Ovary (tissue), 9 donors: ENCODE measurements around the gene COL4A1. TPM values are rescaled to one million over a fixed set of nuclear protein-coding genes. Genes with fewer than 3 reads are reported as not detected.

ENCODE experiments used
- DNase-seq, 5 donors: peaks; one replicate each; pipeline ENCODE4 v3.0.0-alpha.2; 2019 to 2020
- H3K27ac ChIP-seq, 2 donors: fragments of 200-600 bp; one replicate each; pipeline versions ENCODE4 v1.5.1 to v1.8.0; 2019 to 2022
- H3K27me3 ChIP-seq: fragments of 200-600 bp; one replicate; pipeline ENCODE4 v1.8.0; 2022
- H3K36me3 ChIP-seq: fragments of 200-600 bp; sonication (generic); one replicate; pipeline ENCODE4 v1.5.1; 2019
- H3K4me1 ChIP-seq: one replicate; pipeline ENCODE4 v1.8.1; 2013; ENCODE audit warnings: mild to moderate bottlenecking, moderate library complexity; ENCODE audit not compliant: insufficient read depth
- H3K4me3 ChIP-seq: fragments of 200-600 bp; sonication (generic); one replicate; pipeline ENCODE4 v1.5.1; 2017
- H3K9me3 ChIP-seq, 2 donors: fragments of 200-600 bp in 1 of 2; sonication (generic) in 1 of 2; one replicate each; pipeline versions ENCODE4 v1.5.1 to v1.8.1; 2013 to 2019; ENCODE audit warnings: mild to moderate bottlenecking in 1 of 2, moderate library complexity in 1 of 2
- CTCF ChIP-seq, 3 donors: fragments of 450-650 bp in 2 of 3; fragments of 200-600 bp in 1 of 3; IDR thresholded peaks; one replicate each; pipeline versions ENCODE4 v1.5.1 to v1.8.0; 2016 to 2022; ENCODE audit warnings: antibody characterized with exemption in 3 of 3, mild to moderate bottlenecking in 1 of 3
- EP300 ChIP-seq: sonication (generic); formaldehyde crosslinking; IDR thresholded peaks from one replicate; pipeline ENCODE4 v1.6.1; 2017; ENCODE audit warnings: antibody characterized with exemption
- POLR2A ChIP-seq: fragments of 450-650 bp; IDR thresholded peaks from one replicate; pipeline ENCODE4 v1.6.1; 2017; ENCODE audit warnings: antibody characterized with exemption, mild to moderate bottlenecking, moderate library complexity
- WGBS, 3 donors: extraction: QIAGEN DNeasy Blood & Tissue Kit in 1 of 3; methylation state at CpG; one replicate each; pipeline versions ENCODE4 v1.1.5 to v1.1.7; 2013 to 2017; 5-methylcytosine and 5-hydroxymethylcytosine counted together
- intact Hi-C, 4 donors: fragments of 100-400 bp; cut with DNase I; formaldehyde crosslinking; loops; one replicate each; pipeline versions ENCODE4 v1.11.0 to v1.15.1; 2022 to 2023
- polyA plus RNA-seq, 2 donors: library from polyadenylated mRNA; stranded (reverse); fragments of 200-250 nt in 1 of 2; fragments of 350-450 nt in 1 of 2; fragmentation: Illumina TruSeq in 1 of 2; extraction: RNeasy Lipid Tissue Mini Kit (QIAGEN cat#74804) in 1 of 2; gene quantifications; one replicate each; pipeline ENCODE4 v1.2.3, GENCODE V29; 2013 to 2014
- total RNA-seq, 7 donors: library from RNA; depleted of rRNA in 2 of 7; stranded (reverse); fragments of >200 nt in 2 of 7; fragmentation: NEBNext Ultra II Directional in 3 of 7; extraction: Animal tissue kit (Norgen Biotek cat#: 25700) in 3 of 7; gene quantifications; one replicate each; pipeline versions ENCODE4 v1.1.0 to v1.2.4, GENCODE V29; 2016 to 2023
- donor health status: DM: no; HTN: no; CAD: no; lungs with moderate emphysema.
- donor health status: DM: no; HTN: no; CAD: no.
- donor health status: Bipolar disorder and iron deficiency.
- donor health status: DM: yes; HTN: yes; CAD: no.
- donor health status: DM: no; HTN: no; CAD: no.
- donor health status: DM: yes; HTN: yes; CAD: no.

Gene COL4A1
- total and polyA plus RNA-seq, 9 donors, result 42.3 to 421 (median 87.5) TPM

GRCh38 chr13:110110783-110111182 lies 196.2 kb downstream of the COL4A1 start:
- intact Hi-C loops, result no loop called here
- TF ChIP-seq EP300, result no peak
- WGBS, 3 donors, result 89 to 97% (median 96%) methylated on average over 19 of the region's 19 CpGs
- Histone ChIP-seq H3K4me3 (no peak overlapping the region), H3K4me1 (no peaks in the 10 kb centered on the region), H3K27ac (no peak overlapping the region), H3K36me3 (no peaks in the 10 kb centered on the region), H3K27me3 (no peaks in the 10 kb centered on the region), H3K9me3 (no peaks in the 10 kb centered on the region)
- DNase-seq, result no peak

- TF ChIP-seq CTCF (IDR thresholded peaks at IDR 0.05) (no peak), POLR2A (no peak), EP300 (no peak)
- Histone ChIP-seq H3K9me3 (no peaks in the 10 kb centered on the region), H3K36me3 (no peaks in the 10 kb centered on the region), H3K4me1 (no peaks in the 10 kb centered on the region), H3K27ac (no peak overlapping the region), H3K27me3 (no peaks in the 10 kb centered on the region), H3K4me3 (no peak overlapping the region)
- 22 to 26% (median 26%) methylated on average over 15 of the region's 15 CpGs for WGBS, 3 donors
- DNase-seq, result peak; percentile 42 to 64 (median 54)
- intact Hi-C loops, result loop anchor here in 3 of 4 donors (5.0 to 10.0 kb wide), 5 partner anchors 235 to 1155 kb away; no protein-coding TSS in a partner anchor
Observed at GRCh38 chr13:110109910-110110309, 197.0 kb downstream of the COL4A1 start.

- Histone ChIP-seq H3K27ac (no peak overlapping the region), H3K4me1 (no peaks in the 10 kb centered on the region), H3K9me3 (no peaks in the 10 kb centered on the region), H3K27me3 (no peaks in the 10 kb centered on the region), H3K36me3 (no peaks in the 10 kb centered on the region), H3K4me3 (no peak overlapping the region)
- intact Hi-C loops, result loop anchor here in 3 of 4 donors (5.0 to 10.0 kb wide), 5 partner anchors 234 to 1154 kb away; no protein-coding TSS in a partner anchor
- 60 to 65% (median 62%) methylated on average over 10 of the region's 10 CpGs for WGBS, 3 donors
- TF ChIP-seq CTCF (IDR thresholded peaks at IDR 0.05) (no peak), EP300 (no peak), POLR2A (no peak)
- no peak for DNase-seq
Observed at GRCh38 chr13:110109140-110109783, 197.7 kb downstream of the COL4A1 start.

GRCh38 chr13:110108348-110109139 lies 198.4 kb downstream of the COL4A1 start:
- peak; percentile 58 to 80 (median 66) for DNase-seq
- Histone ChIP-seq H3K27ac (no peak overlapping the region), H3K36me3 (no peaks in the 10 kb centered on the region), H3K9me3 (no peaks in the 10 kb centered on the region), H3K27me3 (no peaks in the 10 kb centered on the region), H3K4me1 (no peaks in the 10 kb centered on the region), H3K4me3 (no peak overlapping the region)
- peak; percentile 21 to 59 (median 44) for TF ChIP-seq CTCF (IDR thresholded peaks at IDR 0.05)
- no peak for TF ChIP-seq EP300
- WGBS, 3 donors, result 69 to 80% (median 75%) methylated on average over 6 of the region's 6 CpGs
- intact Hi-C loops, result loop anchor here in 3 of 4 donors (5.0 to 10.0 kb wide), 5 partner anchors 234 to 1154 kb away; no protein-coding TSS in a partner anchor
